Activated naive CD4-positive, alpha-beta T cell treated with Interleukin-2 at 50 U/mL for 16 hours (primary cell): ENCODE measurements around the gene CCDC86.
A peak's percentile ranks its signal among the peaks of the same experiment; 100 is the strongest.

Experiments used
- DNase-seq: peaks from one replicate; pipeline ENCODE4 v3.0.0-alpha.2; 2020

The CCDC86 gene

DNA sequence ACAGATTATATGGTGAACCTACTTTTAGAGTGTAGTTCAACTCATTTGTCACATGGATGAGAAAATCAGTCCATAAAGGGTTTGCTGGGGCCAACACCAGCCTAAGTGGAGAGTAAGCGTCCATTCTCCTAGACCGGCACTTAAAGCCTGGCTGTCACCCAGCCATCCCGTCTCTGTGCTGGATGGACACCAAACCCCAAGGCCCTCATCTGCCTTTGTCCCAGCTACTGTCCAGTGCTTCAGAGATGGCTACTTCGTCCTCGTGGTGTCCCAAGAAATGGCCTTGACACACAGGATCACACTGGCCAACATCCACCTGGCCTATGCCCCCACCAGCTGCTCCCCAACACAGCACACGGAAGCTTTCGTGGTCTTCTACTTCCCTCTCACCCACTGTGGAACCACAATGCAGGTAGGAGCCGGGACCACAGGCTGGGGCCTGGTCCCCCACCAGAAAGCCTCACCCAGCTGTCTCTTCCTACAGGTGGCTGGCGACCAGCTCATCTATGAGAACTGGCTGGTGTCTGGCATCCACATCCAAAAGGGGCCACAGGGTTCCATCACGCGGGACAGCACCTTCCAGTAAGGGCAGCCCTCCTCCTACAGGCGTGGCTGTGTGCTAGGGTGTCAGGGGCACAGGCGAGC is 28.9 kb downstream of the CCDC86 start:
- no peak for DNase-seq

- DNase-seq, result no peak
These were observed 29.6 kb downstream of the CCDC86 start for GRCh38 chr11:60871378-60872061.

DNA sequence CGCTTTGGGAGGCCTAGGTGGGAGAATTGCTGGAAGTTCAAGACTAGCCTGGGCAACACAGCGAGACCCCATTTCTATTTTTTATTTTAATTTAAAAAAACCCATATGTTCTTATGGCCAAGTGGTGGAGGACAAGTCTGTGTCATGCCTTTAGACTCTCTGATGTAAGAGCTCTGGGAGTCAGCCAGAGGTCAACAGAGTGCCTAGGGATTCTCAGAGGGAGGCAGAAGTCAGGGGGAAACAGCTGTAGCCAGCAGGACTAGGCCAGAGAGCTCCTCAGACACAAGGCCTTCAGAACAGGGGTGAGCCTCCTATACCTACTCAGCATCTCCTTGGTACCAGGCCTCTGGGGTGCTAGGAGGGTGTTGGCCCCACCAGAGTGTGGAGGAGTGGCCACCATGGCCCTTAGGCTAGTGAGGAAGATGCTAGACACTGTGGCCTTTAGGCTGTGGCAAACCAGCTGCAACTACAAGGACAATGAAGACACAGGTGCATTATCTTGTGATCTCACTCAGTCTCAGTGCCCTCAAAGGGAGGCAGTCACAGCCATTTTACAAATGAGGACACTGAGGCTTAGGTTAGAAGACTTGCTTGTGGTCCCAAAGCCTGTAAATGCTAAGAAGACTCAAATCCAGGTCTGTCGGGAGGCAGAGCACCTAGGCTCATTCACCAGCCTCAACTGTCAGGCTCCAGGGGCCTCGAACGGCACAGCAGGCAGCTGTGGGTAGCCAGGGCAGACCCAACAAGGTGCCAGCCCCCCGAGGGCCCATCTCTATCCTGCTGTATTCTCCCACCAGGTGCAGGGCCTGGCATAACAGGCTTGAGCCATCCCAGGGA is 30.4 kb downstream of the CCDC86 start:
- DNase-seq, result no peak

DNA sequence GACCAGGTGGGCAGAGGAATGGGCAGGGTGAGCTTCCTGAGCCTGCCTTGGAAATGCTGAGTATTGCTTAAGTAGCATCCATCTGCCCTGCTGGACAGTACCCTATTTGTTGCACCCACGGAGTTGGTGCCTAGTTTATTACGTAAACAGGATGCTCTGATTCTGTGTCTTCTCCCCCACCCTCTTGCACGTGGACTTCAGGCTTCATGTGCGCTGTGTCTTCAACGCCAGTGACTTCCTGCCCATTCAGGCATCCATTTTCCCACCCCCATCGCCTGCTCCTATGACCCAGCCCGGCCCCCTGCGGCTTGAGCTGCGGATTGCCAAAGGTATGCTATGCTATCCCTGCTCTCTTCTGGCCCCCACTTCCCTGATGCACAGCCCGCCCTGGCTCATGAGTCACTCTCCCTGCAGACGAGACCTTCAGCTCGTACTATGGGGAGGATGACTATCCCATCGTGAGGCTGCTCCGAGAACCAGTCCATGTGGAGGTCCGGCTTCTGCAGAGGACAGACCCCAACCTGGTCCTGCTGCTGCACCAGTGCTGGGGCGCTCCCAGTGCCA is 31.1 kb downstream of the CCDC86 start:
- DNase-seq, result no peak

GRCh38 chr11:60873533-60873932 is 31.6 kb downstream of the CCDC86 start:
- no peak for DNase-seq

DNA sequence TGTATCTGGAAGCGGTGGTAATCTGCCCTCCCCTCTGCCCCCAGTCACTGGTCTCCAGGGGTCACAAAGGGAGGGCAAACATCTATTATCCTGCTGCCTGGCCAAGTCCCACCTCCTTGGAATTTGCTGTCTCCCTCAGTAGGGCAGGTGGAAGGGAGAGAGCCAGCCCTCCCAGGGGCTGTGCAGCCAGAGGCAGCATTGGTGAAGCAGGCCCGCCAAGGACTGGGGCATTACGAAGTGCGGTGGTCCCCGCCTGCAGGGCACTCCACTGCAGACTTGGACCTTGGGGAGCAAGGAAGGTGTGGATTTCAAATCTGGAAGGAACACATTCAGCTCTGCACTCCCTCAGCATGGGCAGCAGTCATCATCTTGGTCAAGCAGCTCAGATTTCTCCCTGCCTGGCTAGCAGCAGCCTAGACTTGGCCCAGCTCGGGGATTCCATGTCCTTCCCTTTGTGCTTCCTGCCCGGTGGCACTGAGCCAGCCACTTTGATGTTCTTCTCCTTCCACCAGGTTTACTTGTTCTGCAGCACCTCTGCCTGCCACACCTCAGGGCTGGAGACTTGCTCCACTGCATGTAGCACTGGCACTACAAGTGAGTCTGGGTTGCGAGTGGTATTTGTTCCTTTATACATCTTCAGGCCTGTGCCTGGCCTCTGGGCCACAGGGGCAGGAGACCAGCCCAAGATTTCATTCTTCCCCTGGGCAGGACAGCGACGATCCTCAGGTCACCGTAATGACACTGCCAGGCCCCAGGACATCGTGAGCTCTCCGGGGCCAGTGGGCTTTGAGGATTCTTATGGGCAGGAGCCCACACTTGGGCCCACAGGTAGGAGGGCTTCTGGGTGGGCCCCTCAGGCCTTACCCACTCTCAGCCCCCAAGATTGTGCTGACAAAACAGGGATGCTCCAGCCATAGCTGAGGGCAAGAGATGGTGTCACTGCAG is 32.8 kb downstream of the CCDC86 start:
- no peak for DNase-seq

GRCh38 chr11:60875366-60876167 is 33.7 kb downstream of the CCDC86 start:
- no peak for DNase-seq

DNA sequence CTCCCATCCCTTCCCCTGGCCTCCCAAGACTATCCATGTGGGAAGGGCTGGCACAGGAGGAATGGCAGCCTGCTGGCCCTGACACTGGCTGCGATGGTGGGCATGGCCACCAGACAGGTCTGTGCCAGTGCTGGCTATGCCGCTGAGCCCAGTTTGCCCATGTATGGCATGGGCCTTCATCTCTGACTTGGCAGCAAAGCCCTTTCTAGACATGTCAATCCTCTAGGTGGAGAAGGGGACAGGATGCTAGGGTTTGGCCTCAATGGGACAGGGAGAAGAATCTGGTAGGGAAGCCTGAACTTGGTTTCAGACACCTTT is 34.2 kb downstream of the CCDC86 start:
- no peak for DNase-seq

GRCh38 chr11:60878245-60879101 is 36.6 kb downstream of the CCDC86 start:
- DNase-seq, result no peak

GRCh38 chr11:60879104-60879503 is 37.2 kb downstream of the CCDC86 start:
- DNase-seq, result no peak

DNA sequence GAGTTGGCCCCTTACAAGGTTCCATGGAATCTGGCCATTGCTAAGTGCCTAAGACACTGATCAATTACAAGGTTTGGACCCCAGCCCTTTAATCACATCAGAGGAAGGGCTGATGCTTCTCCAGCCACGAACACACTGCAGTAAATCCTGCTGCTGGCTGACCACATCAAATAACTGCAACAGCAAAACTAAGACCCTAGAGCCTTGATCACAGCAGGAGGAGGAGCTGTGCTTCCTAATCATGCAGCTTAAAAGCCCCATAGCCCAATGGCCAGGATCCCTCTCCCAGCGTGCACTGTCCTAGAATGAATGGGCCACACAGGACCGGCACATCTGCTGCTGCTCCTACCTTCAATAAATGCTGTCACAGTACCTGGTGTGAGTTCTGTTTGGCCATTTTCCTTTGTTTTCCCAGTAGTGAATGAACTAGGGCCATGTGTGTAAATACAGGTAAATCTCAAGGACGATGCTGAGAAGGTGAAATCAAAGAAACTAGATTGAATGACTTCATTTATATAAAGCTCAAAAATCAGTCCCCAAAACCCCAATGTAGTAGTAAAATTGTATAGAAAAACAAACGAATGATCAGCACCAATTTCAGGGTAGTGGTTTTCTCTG is 38.2 kb downstream of the CCDC86 start:
- DNase-seq, result no peak

- DNase-seq, result no peak
These were observed 38.9 kb downstream of the CCDC86 start for GRCh38 chr11:60880643-60881282.

GRCh38 chr11:60887556-60887955 is 45.6 kb downstream of the CCDC86 start:
- peak; percentile 25 for DNase-seq

- DNase-seq, result no peak
These were observed 48.0 kb downstream of the CCDC86 start for GRCh38 chr11:60889869-60890311.

DNA sequence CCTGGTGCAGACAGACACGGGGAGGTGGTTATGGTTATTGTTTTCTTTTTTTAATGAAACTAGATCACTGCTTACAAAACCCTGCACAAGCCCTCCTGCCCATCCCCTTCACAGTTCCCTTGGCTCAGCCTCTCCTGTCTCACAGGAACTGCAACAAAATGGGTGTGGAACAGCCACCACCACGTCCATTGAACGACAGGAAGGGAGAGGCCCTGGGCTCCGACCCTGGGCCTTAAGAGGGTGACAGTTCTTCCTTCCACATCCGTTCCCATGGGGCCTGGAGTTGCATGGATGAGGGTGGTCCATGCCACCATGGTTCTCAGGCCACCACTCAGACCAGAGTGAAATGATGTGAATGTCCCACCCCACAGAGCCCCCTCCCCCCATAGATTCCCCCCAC is 48.8 kb downstream of the CCDC86 start:
- no peak for DNase-seq

GRCh38 chr11:60891103-60891741 is 49.3 kb downstream of the CCDC86 start:
- no peak for DNase-seq

DNA sequence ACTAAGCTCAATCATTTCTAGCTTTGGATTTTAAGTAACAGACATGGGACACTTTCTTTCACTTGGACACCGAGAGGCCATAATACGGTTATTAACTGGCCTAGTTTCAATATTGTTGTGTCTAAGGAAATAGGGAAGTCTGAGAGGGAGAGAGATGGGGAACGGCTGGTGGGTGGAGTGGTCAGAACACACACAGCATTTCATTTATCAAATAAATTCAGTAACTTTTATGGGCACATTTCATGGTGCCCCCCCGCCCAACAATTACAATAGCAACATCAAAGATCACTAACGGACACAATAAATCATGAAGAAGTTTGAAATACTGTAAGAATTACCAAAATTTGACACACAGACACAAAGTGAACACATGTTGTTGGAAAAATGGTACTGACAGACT is 53.8 kb downstream of the CCDC86 start:
- no peak for DNase-seq

GRCh38 chr11:60897496-60897895 is 55.6 kb downstream of the CCDC86 start:
- no peak for DNase-seq
